Heart left ventricle (tissue), 13 donors: ENCODE data around the gene PGAP6.

ENCODE experiments used
- CTCF ChIP-seq, 12 donors: fragments of 200-600 bp; sonication (generic) in 4 of 12; IDR thresholded peaks; one replicate each; pipeline versions ENCODE4 v1.5.0 to v1.8.0; 2018 to 2022; ENCODE audit warnings: antibody characterized with exemption in 12 of 12, mild to moderate bottlenecking in 5 of 12
- POLR2A ChIP-seq, 2 donors: fragments of 450-650 bp; IDR thresholded peaks; one replicate each; pipeline ENCODE4 v1.6.1; 2017; ENCODE audit warnings: antibody characterized with exemption in 2 of 2, mild to moderate bottlenecking in 2 of 2, moderate library complexity in 2 of 2
- donor health status: ischemic (EF 13 %, LVEDD 7.1; RV severe dilation, severe dysfunction).
- donor health status: DM: no; HTN: yes; CAD: no.
- donor health status: DM: no; HTN: no; CAD: no.
- donor health status: ischemic (EF 25% LVEDD 6.9; RV normal size, moderate dysfunction).
- donor health status: ischemic (EF 25% LVEDD 5.7; RV mildly dilated, moderate dysfunction).
- donor health status: ischemic (EF 35%, LVEDD 5.7; RV mildly dilated, moderate dysfunction).
- donor health status: nonischemic (EF 11% LVEDD 7.7; RV severe dilation, severe dysfunction).
- donor health status: DM: yes; HTN: yes; CAD: no.
- donor health status: PGD.
- donor health status: ischemic (EF 29% LVEDD 5.4; RV normal size, mild dysfunction).
- donor health status: nonischemic (EF 23%, LVEDD 6.1; RV moderate dilation, normal function).

- TF ChIP-seq CTCF (IDR thresholded peaks at IDR 0.05) (no peak), POLR2A (IDR thresholded peaks at IDR 0.05) (no peak)
Measured at GRCh38 chr16:426906-427249, 45.1 kb upstream of the PGAP6 start.
